ENCODE data around the gene SP4.

SP4 gene

DNA sequence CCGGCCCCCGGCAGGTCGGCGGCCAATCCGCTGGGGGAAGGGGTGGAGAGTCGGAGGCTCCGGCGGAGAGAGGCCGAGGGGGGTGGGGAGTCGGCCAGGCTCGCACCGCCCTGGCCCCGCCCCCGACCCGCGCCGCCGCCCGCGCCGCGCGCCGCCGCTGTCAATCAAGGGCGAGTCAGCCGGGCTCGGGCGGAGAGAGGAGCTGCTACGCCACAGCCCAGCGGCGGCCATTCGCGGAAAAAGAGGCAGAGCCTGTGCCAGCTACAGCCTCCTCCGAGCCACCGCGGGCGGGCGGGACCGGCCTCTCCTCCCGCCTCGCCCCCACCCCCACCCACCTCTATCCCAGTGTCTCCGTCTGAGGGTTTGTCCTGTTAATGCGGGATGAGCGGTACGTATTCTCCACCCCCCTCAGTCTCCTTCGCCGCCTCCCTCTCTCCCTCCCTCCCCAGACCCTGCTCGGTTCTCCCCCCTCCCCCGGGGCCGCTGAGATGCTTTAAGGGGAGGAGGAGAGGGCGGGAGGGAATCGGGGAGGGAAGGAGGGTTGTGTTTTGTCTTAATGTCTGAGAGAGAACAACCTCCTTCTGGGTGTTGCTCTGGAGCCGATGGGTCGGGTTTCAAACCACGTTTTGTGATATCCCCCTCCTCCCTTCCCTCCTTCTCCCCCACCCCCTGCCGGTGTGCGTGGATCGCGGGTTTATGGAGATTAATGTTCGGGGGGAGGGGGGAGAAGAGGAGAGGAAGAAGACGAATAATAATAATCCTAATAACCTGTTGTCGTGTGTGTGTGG, at the start of gene SP4:
Gene SP4, plus strand, starts transcription at position 213 of the 788 bp plus-strand sequence. Its CDS starts 169 bp downstream, at position 382.
- Mint-ChIP-seq H3K4me1 (ENCODE audit: low read depth) (peaks cover 52% of the 10 kb centered on the region), H3K27ac (peak within 1 kb of the TSS; percentile 100), H3K4me3 (peak within 1 kb of the TSS; percentile 98), H3K27me3 (no peaks in the 10 kb centered on the region), H3K9me3 (no peaks in the 10 kb centered on the region), H3K36me3 (ENCODE audit: low read depth) (peaks cover 38% of the 10 kb centered on the region)
- DNase-seq, result peak; percentile 97

DNA sequence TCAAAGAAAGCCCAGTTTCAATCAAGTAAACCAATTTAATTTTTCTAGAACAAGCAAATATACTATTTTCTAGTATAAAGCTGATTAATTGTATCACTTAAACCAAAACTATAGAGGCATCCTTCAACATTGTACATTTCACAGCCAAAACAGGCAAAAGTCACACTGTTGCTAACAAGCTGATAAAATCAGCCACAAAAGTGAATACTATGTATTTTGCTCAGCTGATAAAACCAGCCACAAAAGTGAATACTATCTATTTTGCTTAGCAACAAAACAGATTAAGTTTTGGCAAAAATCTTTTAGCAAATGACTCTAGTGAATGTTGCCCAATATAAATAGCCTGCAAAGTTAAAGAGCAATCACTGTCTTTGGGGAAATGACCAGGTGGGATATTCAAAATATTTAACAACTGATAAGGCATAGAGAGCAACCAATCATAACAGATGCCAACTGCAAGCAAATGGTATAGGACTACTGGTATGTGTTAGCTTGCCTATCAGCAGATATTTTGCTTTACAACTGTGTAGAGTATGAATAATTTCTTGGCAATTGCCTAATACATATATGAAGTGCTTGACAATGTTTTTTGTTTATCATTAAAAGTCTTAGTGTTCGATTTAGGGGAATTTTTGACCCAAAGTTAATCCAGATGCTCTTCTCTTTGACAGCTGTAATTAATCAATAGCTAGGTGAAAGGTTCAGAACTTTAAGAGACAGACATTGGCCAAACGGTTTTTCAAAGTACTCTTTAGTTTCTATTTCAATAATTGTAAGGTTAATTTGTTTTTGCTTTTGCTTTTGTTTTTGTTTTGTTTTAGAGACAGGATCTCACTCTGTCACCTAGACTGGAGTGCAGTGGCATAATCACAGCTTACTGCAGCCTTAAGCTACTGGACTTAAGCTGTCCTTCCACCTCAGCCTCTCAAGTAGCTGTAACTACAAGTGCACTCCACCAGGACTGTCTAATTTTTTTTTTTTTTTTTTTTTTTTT, 44.4 kb upstream of the SP4 start:
- no peak overlapping the region for H3K4me3 Mint-ChIP-seq
- H3K27me3 Mint-ChIP-seq, result no peaks in the 10 kb centered on the region
- H3K9me3 Mint-ChIP-seq, result no peaks in the 10 kb centered on the region
- H3K27ac Mint-ChIP-seq, result no peak overlapping the region
- H3K36me3 Mint-ChIP-seq (ENCODE audit: low read depth), result no peaks in the 10 kb centered on the region
- no peak for DNase-seq
- H3K4me1 Mint-ChIP-seq (ENCODE audit: low read depth), result peaks cover 13% of the 10 kb centered on the region

DNA sequence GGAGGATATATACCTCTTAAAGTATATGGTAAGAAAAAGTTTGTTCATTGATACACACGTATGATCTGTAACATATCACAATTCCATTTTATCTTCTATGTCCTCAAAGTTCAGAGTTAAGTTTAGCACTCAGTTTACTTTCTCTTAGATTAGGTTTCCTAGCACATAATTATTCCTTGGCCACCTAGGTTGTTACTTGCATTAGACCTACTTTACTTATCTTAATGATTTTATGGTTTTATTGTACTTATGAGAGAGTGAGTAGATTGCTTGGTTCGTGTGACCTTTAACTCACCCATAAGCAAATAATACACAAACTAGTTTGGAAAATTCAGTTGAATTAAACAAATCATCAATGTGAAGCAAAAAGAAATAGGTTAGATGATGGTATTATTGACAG, 33.9 kb upstream of the SP4 start:
- Mint-ChIP-seq H3K27me3 (no peaks in the 10 kb centered on the region), H3K9me3 (no peaks in the 10 kb centered on the region), H3K4me3 (no peak overlapping the region), H3K36me3 (ENCODE audit: low read depth) (no peaks in the 10 kb centered on the region), H3K4me1 (ENCODE audit: low read depth) (no peaks in the 10 kb centered on the region), H3K27ac (no peak overlapping the region)
- no peak for DNase-seq

DNA sequence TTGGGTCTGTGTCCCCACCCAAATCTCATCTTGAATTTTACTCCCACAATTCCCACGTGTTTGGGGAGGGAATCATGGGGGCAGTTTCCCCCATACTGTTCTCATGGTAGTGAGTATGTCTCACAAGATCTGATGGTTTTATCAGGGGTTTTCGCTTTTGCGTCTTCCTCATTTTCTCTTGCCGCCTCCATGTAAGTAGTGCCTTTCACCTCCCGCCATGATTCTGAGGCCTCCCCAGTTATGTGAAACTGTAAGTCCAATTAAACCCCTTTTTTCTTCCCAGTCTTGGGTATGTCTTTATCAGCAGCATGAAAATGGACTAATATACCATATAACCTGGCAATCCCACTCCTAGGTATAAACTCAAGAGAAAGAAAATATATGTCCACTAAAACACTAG, 25.9 kb upstream of the SP4 start:
- Mint-ChIP-seq H3K9me3 (peaks cover 18% of the 10 kb centered on the region), H3K4me3 (no peak overlapping the region), H3K27me3 (no peaks in the 10 kb centered on the region), H3K27ac (no peak overlapping the region), H3K36me3 (ENCODE audit: low read depth) (no peaks in the 10 kb centered on the region), H3K4me1 (ENCODE audit: low read depth) (no peaks in the 10 kb centered on the region)
- DNase-seq, result no peak

DNA sequence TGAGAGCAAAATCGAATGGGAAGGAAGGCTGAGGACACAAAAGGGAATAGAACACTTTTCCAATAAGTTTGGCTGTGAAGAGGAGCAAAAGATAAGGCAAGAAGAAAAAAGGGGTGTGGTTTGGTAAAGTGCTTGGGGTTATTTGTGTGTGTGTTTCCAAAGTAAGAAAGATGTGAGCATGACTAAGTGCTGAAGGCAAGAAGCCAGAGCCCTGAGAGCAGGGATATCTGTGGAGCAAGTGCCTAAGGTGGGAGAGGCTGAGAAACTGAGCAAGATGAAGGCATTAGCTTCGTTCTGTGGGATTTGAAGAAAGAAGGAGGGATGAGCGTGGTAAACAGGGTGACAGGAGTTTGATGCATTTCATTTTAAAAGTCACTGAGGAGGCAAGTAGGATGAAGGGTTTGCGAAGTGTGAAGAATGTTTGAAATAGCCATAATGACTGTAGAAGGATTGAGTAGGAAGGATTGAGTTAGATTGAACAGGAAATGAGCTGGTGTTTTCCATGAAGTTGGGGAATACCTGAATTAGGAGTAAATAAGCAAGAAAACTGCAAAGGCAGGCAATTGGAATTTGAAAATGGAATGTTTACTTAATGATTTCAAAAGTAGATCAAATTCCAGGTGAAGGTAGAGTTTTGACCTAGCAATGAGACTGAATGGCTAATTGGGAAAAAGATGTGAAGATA, 19.9 kb upstream of the SP4 start:
- H3K9me3 Mint-ChIP-seq, result peaks cover 7% of the 10 kb centered on the region
- H3K4me1 Mint-ChIP-seq (ENCODE audit: low read depth), result peaks cover 22% of the 10 kb centered on the region
- H3K27ac Mint-ChIP-seq, result no peak overlapping the region
- H3K36me3 Mint-ChIP-seq (ENCODE audit: low read depth), result no peaks in the 10 kb centered on the region
- H3K27me3 Mint-ChIP-seq, result no peaks in the 10 kb centered on the region
- DNase-seq, result no peak
- H3K4me3 Mint-ChIP-seq, result no peak overlapping the region

DNA sequence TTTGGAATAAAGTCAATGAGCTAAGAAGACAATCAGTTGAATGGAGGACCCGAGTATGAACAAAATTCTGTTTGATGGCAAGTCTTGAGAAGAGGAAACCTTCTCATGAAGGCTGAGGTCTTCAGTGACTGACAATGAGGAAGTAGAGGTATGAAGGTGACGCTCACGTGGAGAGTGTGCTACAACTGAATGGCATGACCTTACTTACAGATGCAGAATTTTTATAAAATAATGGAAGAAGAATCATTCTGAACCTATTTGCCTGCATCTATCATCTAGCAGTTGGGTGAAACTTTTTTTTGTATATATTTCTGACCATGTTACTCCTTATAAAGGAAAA, 19.4 kb upstream of the SP4 start:
- Mint-ChIP-seq H3K4me1 (ENCODE audit: low read depth) (peaks cover 27% of the 10 kb centered on the region), H3K4me3 (no peak overlapping the region), H3K27me3 (no peaks in the 10 kb centered on the region), H3K9me3 (peaks cover 7% of the 10 kb centered on the region), H3K27ac (no peak overlapping the region), H3K36me3 (ENCODE audit: low read depth) (no peaks in the 10 kb centered on the region)
- DNase-seq, result no peak

DNA sequence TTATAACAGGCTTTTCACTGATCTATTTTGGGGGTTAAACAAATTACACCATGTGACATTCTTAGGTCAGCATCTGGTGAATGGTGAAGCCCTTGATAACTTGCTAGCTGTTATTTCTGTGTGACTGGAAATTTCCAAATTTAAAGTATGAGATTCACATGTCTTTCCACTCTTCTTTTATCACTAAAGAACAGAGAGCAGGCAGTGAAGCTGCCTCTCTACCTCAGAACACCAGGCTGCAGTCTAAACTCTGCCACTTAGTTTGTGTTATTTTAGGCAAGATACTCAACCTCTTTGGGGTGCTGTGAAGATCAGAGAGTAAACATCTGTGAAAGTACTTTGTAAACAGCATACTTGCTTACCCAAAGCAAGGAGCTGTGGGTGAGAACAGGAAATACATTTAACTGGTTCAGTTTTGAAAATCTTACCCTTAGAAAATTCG, 15.5 kb upstream of the SP4 start:
- Mint-ChIP-seq H3K9me3 (no peaks in the 10 kb centered on the region), H3K4me1 (ENCODE audit: low read depth) (peaks cover 36% of the 10 kb centered on the region), H3K27me3 (no peaks in the 10 kb centered on the region), H3K4me3 (no peak overlapping the region), H3K27ac (peak overlapping the region; percentile 23), H3K36me3 (ENCODE audit: low read depth) (no peaks in the 10 kb centered on the region)
- DNase-seq, result no peak

DNA sequence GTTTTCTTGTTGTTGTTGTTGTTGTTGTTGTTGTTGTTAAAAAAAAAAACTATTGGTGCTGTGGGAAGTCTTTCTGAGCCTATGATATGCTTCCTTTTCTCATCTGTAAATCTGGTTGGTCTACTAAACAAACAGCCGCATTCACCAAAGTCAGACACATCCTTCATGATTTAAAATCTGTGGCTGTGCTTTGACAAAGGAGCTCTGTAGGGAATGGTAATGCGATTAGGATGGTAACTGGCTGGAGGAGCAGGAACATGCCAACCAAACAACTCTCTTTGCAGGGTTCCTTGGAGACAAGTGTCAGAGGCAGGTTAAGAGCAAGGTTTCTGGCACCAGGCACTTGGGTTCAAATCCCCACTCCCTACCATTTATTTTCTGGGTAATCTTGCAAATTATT, 14.9 kb upstream of the SP4 start:
- Mint-ChIP-seq H3K36me3 (ENCODE audit: low read depth) (no peaks in the 10 kb centered on the region), H3K27me3 (no peaks in the 10 kb centered on the region), H3K9me3 (no peaks in the 10 kb centered on the region), H3K27ac (peak overlapping the region; percentile 23), H3K4me3 (no peak overlapping the region), H3K4me1 (ENCODE audit: low read depth) (peaks cover 31% of the 10 kb centered on the region)
- no peak for DNase-seq

DNA sequence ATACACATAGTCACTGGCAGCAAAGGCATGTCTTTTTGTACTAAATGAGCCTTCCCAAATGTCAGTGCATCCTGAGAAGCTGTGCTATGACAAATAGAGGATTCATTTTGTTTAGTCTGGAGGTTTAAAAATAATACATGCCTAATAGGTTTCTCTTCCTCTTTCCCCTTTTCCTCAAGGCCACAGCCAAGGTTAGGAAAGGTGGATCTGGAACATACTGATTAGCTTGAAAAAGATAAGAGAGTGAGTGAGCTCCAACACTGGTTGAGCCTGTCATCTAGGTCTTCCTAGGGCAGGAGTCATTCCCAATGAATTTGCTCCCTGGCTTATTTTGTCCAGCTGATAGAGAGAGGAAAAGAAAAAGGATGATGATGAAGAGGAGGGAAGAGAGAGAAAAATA, 14.4 kb upstream of the SP4 start:
- peaks cover 27% of the 10 kb centered on the region for H3K4me1 Mint-ChIP-seq (ENCODE audit: low read depth)
- H3K27me3 Mint-ChIP-seq, result no peaks in the 10 kb centered on the region
- DNase-seq, result no peak
- no peaks in the 10 kb centered on the region for H3K9me3 Mint-ChIP-seq
- H3K36me3 Mint-ChIP-seq (ENCODE audit: low read depth), result no peaks in the 10 kb centered on the region
- H3K27ac Mint-ChIP-seq, result no peak overlapping the region
- no peak overlapping the region for H3K4me3 Mint-ChIP-seq

DNA sequence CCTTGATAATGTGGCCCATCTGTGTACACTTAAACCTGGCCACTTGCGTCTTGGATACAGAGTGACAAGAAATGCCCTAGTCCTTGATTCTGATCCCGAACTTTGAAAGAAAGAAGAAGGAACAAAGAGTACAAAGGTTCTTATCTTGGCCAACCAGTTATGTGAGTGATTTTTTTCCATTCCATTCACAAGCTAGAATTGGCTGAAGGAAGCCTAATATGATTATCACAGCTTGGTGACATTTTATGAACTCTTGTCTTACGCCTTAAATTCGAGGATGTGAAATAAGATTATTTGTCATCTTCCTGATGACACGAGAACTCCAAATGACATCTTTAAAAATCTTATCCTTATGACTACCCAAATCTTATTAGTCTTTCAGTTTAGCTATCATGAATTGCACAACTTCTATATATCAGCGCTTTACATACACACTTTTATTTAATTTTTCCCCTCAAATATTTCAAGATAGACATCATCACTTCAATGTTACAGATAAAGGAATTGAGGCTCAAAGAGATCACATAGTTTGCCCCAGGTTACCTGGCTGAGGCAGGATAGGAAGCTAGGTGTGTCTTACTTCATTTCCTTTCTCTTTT, 13.0 kb upstream of the SP4 start:
- Mint-ChIP-seq H3K27ac (no peak overlapping the region), H3K27me3 (no peaks in the 10 kb centered on the region), H3K9me3 (no peaks in the 10 kb centered on the region), H3K4me3 (no peak overlapping the region), H3K36me3 (ENCODE audit: low read depth) (no peaks in the 10 kb centered on the region), H3K4me1 (ENCODE audit: low read depth) (peaks cover 27% of the 10 kb centered on the region)
- DNase-seq, result no peak

DNA sequence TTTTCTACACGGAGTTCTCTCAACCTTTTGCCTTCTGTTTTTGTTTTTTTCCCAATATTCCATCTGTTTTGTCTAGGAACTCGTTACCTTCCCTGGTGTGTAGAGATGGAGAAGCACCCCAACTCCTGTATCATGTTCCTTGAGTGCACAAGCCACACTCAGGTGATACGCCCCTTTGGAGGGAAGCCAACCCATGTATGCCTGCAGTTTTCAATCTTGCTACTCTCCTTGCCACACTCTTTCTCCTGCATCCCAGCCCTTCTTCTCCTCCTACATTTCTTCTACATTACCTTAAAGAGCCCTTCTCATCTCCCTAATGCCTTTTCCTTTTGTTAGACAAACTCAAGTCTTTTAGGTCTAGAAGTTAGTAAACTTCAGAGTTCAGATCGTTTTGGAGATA, 10.2 kb upstream of the SP4 start:
- Mint-ChIP-seq H3K9me3 (no peaks in the 10 kb centered on the region), H3K27me3 (no peaks in the 10 kb centered on the region), H3K4me1 (ENCODE audit: low read depth) (peaks cover 17% of the 10 kb centered on the region), H3K27ac (no peak overlapping the region), H3K36me3 (ENCODE audit: low read depth) (no peaks in the 10 kb centered on the region), H3K4me3 (no peak overlapping the region)
- no peak for DNase-seq

DNA sequence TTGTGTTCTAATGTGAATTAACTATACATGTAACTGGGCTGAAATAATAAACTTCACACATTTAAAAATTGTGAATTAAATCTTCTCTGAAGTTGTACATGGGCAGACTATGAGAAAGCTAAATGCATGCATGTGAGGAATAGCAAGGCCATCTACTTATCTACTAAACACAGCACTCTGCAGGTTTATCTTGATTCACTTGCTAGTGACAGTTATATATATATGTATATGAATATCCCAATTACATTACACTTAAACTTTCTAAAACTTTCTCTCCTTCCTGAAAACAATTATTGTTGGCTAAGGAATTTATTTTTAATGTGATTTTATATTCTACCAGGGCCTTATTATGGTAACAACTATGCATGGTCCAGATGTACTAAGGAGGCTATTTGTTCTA, 5.1 kb upstream of the SP4 start:
- DNase-seq, result no peak
- H3K9me3 Mint-ChIP-seq, result no peaks in the 10 kb centered on the region
- peaks cover 3% of the 10 kb centered on the region for H3K36me3 Mint-ChIP-seq (ENCODE audit: low read depth)
- H3K27me3 Mint-ChIP-seq, result no peaks in the 10 kb centered on the region
- H3K4me3 Mint-ChIP-seq, result no peak overlapping the region
- H3K4me1 Mint-ChIP-seq (ENCODE audit: low read depth), result peaks cover 10% of the 10 kb centered on the region
- H3K27ac Mint-ChIP-seq, result no peak overlapping the region

DNA sequence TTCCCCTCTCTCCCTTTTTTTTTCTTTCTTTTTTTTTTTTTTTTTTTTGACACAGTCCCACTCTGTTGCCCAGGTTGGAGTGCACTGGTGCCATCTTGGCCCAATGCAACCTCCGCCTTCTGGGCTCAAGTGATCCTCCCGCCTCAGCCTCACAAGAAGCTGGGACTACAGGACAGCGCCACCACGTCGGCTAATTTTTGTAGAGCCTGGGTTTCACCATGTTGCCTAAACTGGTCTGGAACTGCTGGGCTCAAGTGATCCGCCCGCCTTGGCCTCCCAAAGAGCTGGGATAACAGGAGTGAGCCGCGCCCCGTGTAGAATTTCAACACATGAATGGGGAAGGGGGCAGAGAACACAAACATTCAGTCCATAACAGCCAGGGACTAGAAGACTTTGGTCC, 2.6 kb upstream of the SP4 start:
- H3K36me3 Mint-ChIP-seq (ENCODE audit: low read depth), result peaks cover 22% of the 10 kb centered on the region
- H3K4me3 Mint-ChIP-seq, result no peak overlapping the region
- no peak for DNase-seq
- H3K9me3 Mint-ChIP-seq, result no peaks in the 10 kb centered on the region
- no peak overlapping the region for H3K27ac Mint-ChIP-seq
- H3K27me3 Mint-ChIP-seq, result no peaks in the 10 kb centered on the region
- peaks cover 28% of the 10 kb centered on the region for H3K4me1 Mint-ChIP-seq (ENCODE audit: low read depth)
